Stimulated activated naive CD8-positive, alpha-beta T cell treated with anti-CD3 and anti-CD28 coated beads, Interleukin-15, Interleukin-2, amounts not matched to agents 100 ng/mL and 50 ng/mL, for 24 hours (primary cell): ENCODE results near the gene RBMS3.
"Not testable (repeated sequence)": the region's sequence is repeated elsewhere in the genome, so short reads cannot be mapped to it uniquely, and the experiment has no call there.

Source experiments
- H3K27ac Mint-ChIP-seq: one replicate; pipeline ENCODE4 v1.8.0; 2021; ENCODE audit warnings: mild to moderate bottlenecking, mixed read lengths
- H3K27me3 Mint-ChIP-seq: one replicate; pipeline ENCODE4 v1.8.0; 2021; ENCODE audit warnings: mixed read lengths
- H3K36me3 Mint-ChIP-seq: one replicate; pipeline ENCODE4 v1.8.0; 2021; ENCODE audit warnings: low read depth, mixed read lengths
- H3K4me1 Mint-ChIP-seq: one replicate; pipeline ENCODE4 v1.8.0; 2021; ENCODE audit warnings: low read depth, mixed read lengths
- H3K4me3 Mint-ChIP-seq: one replicate; pipeline ENCODE4 v1.8.0; 2021; ENCODE audit warnings: mild to moderate bottlenecking, mixed read lengths
- H3K9me3 Mint-ChIP-seq: one replicate; pipeline ENCODE4 v1.8.0; 2021; ENCODE audit warnings: mixed read lengths

RBMS3 gene

DNA sequence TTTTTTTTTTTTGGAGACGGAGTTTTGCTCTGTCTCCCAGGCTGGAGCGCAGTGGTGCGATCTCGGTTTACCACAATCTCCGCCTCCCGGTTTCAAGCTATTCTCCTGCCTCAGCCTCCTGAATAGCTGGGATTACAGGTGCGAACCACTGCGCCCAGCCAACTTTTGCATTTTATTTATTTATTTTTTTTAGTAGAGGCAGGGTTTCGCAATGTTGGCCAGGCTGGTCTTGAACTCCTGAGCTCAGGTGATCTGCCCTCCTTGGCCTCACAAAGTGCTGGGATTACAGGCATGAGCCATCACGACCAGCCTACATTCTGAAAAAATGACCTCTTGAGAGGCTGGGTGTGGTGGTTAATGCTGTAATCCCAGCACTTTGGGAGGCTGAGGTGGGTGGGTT is 243.6 kb downstream of the RBMS3 start:
- not testable (repeated sequence) for H3K36me3 Mint-ChIP-seq, H3K4me3 Mint-ChIP-seq, H3K4me1 Mint-ChIP-seq, H3K27ac Mint-ChIP-seq, H3K27me3 Mint-ChIP-seq, H3K9me3 Mint-ChIP-seq

GRCh38 chr3:29525254-29525881 is 244.5 kb downstream of the RBMS3 start:
- H3K27ac Mint-ChIP-seq = no peak overlapping the region
- H3K4me3 Mint-ChIP-seq = no peak overlapping the region
- H3K4me1 Mint-ChIP-seq = no peaks in the 10 kb centered on the region
- no peaks in the 10 kb centered on the region for H3K27me3 Mint-ChIP-seq
- no peaks in the 10 kb centered on the region for H3K9me3 Mint-ChIP-seq
- H3K36me3 Mint-ChIP-seq = no peaks in the 10 kb centered on the region

GRCh38 chr3:29527246-29527645 is 246.4 kb downstream of the RBMS3 start:
- Mint-ChIP-seq H3K4me3 (no peak overlapping the region), H3K27me3 (no peaks in the 10 kb centered on the region), H3K36me3 (no peaks in the 10 kb centered on the region), H3K9me3 (no peaks in the 10 kb centered on the region), H3K4me1 (no peaks in the 10 kb centered on the region), H3K27ac (no peak overlapping the region)

DNA sequence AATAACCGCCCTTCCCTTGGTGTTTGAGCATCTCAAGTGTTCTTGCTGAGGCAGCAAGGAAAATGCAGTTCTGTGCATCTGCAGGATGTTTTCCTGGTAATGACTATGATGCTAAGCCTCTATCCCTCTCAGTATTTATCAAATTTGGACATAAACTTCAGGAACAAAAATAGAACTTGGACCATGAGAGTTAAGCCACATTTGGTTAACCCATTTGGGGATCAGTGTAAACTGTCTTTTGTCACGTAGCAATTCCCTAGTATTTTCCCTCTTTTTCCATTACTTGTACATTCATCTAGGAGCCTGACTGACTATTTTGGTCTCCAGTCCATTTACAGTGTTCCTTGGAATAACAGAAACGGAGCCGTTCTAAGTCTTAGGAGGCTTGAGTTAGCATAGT is 250.8 kb downstream of the RBMS3 start:
- Mint-ChIP-seq H3K4me1 (no peaks in the 10 kb centered on the region), H3K36me3 (no peaks in the 10 kb centered on the region), H3K27ac (no peak overlapping the region), H3K27me3 (no peaks in the 10 kb centered on the region), H3K9me3 (no peaks in the 10 kb centered on the region), H3K4me3 (no peak overlapping the region)

GRCh38 chr3:29532473-29532872 is 251.6 kb downstream of the RBMS3 start:
- Mint-ChIP-seq H3K36me3 (no peaks in the 10 kb centered on the region), H3K27me3 (no peaks in the 10 kb centered on the region), H3K4me3 (no peak overlapping the region), H3K27ac (no peak overlapping the region), H3K9me3 (no peaks in the 10 kb centered on the region), H3K4me1 (no peaks in the 10 kb centered on the region)

GRCh38 chr3:29534006-29534405 is 253.1 kb downstream of the RBMS3 start:
- Mint-ChIP-seq H3K27ac (no peak overlapping the region), H3K4me1 (no peaks in the 10 kb centered on the region), H3K9me3 (no peaks in the 10 kb centered on the region), H3K36me3 (no peaks in the 10 kb centered on the region), H3K4me3 (no peak overlapping the region), H3K27me3 (no peaks in the 10 kb centered on the region)

DNA sequence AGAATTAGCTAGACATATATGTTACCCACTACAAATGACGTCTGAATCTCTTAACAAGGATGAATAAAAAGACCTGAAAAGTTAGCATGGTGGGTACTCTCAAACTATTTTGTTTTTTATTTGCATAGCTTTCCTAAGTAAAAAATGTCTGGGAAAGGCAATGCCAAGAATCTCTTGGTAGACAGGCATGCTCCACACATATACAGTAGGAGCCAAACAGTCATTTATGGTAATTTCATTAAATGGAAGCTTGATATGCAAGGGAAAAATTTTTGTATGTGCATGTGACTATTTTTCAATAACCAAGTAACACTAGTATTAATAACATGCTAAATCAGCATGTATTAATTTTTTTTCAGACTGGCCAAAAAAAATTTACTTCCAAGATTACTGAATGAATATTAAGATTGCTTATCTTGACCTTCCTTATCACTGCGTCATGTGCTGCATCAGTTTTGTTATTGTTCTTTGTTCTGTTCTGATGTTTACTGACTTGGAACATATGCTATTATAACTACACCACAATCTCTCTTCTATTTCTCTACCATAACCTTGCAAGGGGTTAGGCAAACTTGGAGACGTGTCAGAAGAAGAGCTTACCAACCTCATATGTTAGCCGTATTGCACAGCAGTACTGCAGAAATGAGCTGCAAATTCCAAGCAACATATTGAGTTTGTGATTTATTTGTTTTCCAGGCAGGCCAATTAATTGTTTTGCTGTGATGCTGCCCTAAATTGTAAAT is 255.3 kb downstream of the RBMS3 start:
- Mint-ChIP-seq H3K36me3 (no peaks in the 10 kb centered on the region), H3K4me1 (no peaks in the 10 kb centered on the region), H3K9me3 (no peaks in the 10 kb centered on the region), H3K27ac (no peak overlapping the region), H3K4me3 (no peak overlapping the region), H3K27me3 (no peaks in the 10 kb centered on the region)

GRCh38 chr3:29537889-29538609 is 257.2 kb downstream of the RBMS3 start:
- Mint-ChIP-seq H3K36me3 (no peaks in the 10 kb centered on the region), H3K27me3 (no peaks in the 10 kb centered on the region), H3K27ac (no peak overlapping the region), H3K4me1 (no peaks in the 10 kb centered on the region), H3K4me3 (no peak overlapping the region), H3K9me3 (no peaks in the 10 kb centered on the region)

GRCh38 chr3:29538610-29538958 is 257.7 kb downstream of the RBMS3 start:
- no peaks in the 10 kb centered on the region for H3K9me3 Mint-ChIP-seq

GRCh38 chr3:29540544-29540943 is 259.7 kb downstream of the RBMS3 start:
- H3K36me3 Mint-ChIP-seq = no peaks in the 10 kb centered on the region
- H3K27ac Mint-ChIP-seq = no peak overlapping the region
- no peaks in the 10 kb centered on the region for H3K27me3 Mint-ChIP-seq

More at GRCh38 chr3:29538610-29538958, 257.7 kb downstream of the RBMS3 start:
- H3K4me1 Mint-ChIP-seq = no peaks in the 10 kb centered on the region
- no peaks in the 10 kb centered on the region for H3K36me3 Mint-ChIP-seq
- H3K27ac Mint-ChIP-seq = no peak overlapping the region
- no peak overlapping the region for H3K4me3 Mint-ChIP-seq
- H3K27me3 Mint-ChIP-seq = no peaks in the 10 kb centered on the region

GRCh38 chr3:29544701-29545363 is 264.0 kb downstream of the RBMS3 start:
- Mint-ChIP-seq H3K27ac (no peak overlapping the region), H3K9me3 (no peaks in the 10 kb centered on the region), H3K36me3 (no peaks in the 10 kb centered on the region), H3K4me3 (no peak overlapping the region), H3K27me3 (peaks cover 4% of the 10 kb centered on the region), H3K4me1 (no peaks in the 10 kb centered on the region)

More at GRCh38 chr3:29540544-29540943, 259.7 kb downstream of the RBMS3 start:
- Mint-ChIP-seq H3K4me3 (no peak overlapping the region), H3K4me1 (no peaks in the 10 kb centered on the region), H3K9me3 (no peaks in the 10 kb centered on the region)

DNA sequence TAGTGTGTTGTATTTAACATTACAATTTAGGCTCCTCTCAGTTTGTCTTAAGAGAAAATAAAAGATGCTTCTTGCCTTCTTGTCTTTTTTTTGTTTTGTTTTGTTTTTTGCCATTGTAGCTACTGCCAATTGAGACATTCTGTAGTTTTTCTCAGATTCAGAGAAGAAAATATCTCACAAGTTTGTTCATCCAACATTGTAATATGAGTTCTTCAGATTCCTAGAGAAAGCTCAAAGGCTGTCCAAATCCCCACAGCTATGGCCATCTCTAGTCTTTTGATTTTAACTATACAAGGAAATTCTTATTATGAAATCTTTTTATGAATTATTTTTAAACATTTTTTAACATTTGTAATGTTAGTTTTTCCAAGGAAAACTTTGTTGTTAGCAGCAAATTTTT is 264.7 kb downstream of the RBMS3 start:
- H3K27ac Mint-ChIP-seq = no peak overlapping the region
- H3K27me3 Mint-ChIP-seq = peaks cover 4% of the 10 kb centered on the region
- no peaks in the 10 kb centered on the region for H3K4me1 Mint-ChIP-seq
- no peaks in the 10 kb centered on the region for H3K9me3 Mint-ChIP-seq
- no peak overlapping the region for H3K4me3 Mint-ChIP-seq
- no peaks in the 10 kb centered on the region for H3K36me3 Mint-ChIP-seq

DNA sequence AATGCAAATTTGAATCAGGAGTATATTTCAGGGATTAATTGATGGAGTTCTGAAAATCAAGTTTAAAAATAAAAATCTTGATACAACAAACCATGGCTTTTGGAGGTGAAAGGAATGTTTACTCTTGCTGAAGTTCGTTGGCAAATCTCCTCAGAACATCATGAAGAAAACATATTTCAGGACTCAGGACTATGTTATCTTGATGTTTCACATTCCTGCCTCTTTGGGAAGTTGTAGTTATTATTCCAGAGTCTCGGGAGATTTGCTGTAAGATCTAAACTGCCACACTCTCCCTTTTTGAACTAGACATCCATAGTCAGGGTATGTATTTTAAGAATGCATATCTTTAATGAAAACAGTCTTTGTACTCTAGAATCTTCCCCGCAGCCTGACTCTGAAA is 271.2 kb downstream of the RBMS3 start:
- Mint-ChIP-seq H3K4me1 (peaks cover 4% of the 10 kb centered on the region), H3K36me3 (no peaks in the 10 kb centered on the region), H3K27ac (no peak overlapping the region), H3K27me3 (peaks cover 12% of the 10 kb centered on the region), H3K9me3 (no peaks in the 10 kb centered on the region), H3K4me3 (no peak overlapping the region)

GRCh38 chr3:29554566-29554965 is 273.7 kb downstream of the RBMS3 start:
- no peak overlapping the region for H3K27ac Mint-ChIP-seq
- no peaks in the 10 kb centered on the region for H3K9me3 Mint-ChIP-seq
- H3K27me3 Mint-ChIP-seq = peaks cover 11% of the 10 kb centered on the region
- no peak overlapping the region for H3K4me3 Mint-ChIP-seq
- H3K36me3 Mint-ChIP-seq = no peaks in the 10 kb centered on the region
- H3K4me1 Mint-ChIP-seq = peaks cover 4% of the 10 kb centered on the region

GRCh38 chr3:29555590-29555989 is 274.7 kb downstream of the RBMS3 start:
- H3K27me3 Mint-ChIP-seq = peaks cover 11% of the 10 kb centered on the region
- H3K9me3 Mint-ChIP-seq = no peaks in the 10 kb centered on the region
- H3K4me1 Mint-ChIP-seq = peaks cover 4% of the 10 kb centered on the region
- no peak overlapping the region for H3K4me3 Mint-ChIP-seq
- H3K27ac Mint-ChIP-seq = no peak overlapping the region
- H3K36me3 Mint-ChIP-seq = no peaks in the 10 kb centered on the region
